GM19035 (cell line): ENCODE results near the gene AMY1A.
"Not testable (repeated sequence)": the region's sequence is repeated elsewhere in the genome, so short reads cannot be mapped to it uniquely, and the experiment has no call there.

Experiments
- ATAC-seq: cut with Tn5 transposase; IDR thresholded peaks from one replicate; pipeline ENCODE4 v1.9.1; 2021; ENCODE audit not compliant: unreplicated experiment

The AMY1A gene

DNA sequence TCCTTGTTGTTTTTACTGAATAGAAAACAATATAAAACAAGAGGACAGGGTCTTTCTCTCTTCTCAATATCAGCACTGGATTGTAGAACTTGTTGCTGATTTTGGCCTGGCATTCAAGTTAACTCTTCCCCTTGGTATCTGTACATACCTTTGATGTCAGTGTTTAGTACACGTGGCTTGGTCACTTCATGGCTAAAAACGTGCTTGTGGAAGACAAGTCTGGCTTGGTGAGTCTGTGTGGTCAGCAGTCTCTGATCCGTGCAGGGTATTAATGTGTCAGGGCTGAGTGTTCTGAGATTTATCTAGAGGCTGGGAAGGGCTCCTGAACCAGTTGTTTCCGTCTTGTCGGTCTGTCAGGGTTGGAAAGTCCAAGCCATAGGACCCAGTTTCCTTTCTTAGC, at the start of gene AMY1A:
Gene AMY1A (plus strand): TSS at position 301 of the 400 bp plus-strand sequence. CDS start 571 bp downstream, outside the sequence.
- ATAC-seq, result not testable (repeated sequence)

DNA sequence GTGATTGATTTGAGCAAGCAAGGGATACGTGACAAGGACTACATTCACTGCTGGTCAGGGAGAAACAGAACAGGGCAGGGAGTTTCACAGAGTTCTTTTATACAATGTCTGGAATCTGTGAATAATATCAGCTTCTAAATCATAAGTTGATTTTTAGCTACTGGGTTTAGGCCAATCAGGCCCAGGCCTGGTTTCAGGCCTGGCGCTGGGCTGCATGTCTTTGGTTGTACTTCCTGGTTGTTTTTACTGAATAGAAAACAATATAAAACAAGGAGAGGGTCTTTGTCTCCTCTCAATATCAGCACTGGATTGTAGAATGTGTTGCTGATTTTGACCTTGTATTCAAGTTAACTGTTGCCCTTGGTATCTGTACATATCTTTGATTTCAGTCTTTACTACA, 39.2 kb upstream of the AMY1A start:
- no peak for ATAC-seq

DNA sequence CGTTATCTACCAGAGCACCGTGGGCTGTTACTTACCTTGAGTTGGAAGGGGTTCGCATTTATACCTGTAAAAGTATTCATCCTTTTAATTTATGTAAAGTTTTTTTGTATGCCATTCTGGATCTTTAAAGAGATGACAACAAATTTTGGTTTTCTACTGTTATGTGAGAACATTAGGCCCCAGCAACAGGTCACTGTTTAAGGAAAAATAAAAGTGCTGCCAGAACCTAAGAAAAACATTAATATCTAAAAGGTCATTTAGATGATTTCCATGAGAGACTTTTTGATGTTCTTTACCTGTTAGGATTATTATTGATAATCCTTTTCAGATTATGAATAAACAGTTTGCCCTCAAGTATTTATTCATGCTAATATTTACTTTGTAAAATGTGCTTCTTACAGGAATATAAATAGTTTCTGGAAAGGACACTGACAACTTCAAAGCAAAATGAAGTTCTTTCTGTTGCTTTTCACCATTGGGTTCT, 38.5 kb upstream of the AMY1A start, which contains the start of gene AMY2A:
Gene AMY2A (plus strand): TSS at position 434 of the 484 bp plus-strand sequence. CDS start 14 bp downstream, at position 448.
- ATAC-seq, result not testable (repeated sequence)

DNA sequence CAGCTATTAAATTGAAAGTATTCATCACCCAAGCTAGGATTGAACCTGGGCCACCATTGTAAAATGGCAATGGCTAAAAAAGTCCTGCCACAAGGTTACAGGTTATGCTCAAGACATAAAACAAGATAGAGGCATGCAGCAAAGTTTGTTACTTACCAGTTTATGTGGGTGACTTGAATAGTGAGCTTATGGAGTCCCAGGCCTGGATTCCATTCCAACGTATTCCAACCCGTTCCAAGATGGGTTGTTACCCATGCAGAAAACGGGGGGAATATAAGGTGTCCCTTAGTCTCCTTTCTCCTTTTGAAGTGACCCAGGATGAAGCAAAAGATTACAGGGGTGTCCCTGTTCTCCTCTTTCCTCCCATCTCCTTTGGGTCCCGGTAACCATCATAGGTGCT, 28.1 kb upstream of the AMY1A start:
- not testable (repeated sequence) for ATAC-seq

DNA sequence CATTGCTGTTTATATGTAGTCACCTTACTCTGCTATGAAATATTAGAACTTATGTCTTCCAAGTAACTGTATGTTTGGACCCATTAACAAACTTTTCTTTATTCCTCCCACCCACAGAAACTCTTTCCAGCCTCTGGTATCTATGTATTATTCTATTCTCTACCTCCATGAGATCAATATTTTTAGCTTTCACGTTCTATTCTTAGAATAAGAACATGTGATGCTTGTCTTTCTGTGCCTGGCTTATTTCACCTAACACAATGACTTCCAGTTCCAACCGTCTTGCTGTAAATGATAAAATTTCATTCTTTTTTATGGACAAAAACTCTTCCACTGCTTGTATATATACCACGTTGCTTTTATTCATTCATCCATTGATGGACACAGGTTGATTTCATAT, 14.4 kb upstream of the AMY1A start:
- not testable (repeated sequence) for ATAC-seq

DNA sequence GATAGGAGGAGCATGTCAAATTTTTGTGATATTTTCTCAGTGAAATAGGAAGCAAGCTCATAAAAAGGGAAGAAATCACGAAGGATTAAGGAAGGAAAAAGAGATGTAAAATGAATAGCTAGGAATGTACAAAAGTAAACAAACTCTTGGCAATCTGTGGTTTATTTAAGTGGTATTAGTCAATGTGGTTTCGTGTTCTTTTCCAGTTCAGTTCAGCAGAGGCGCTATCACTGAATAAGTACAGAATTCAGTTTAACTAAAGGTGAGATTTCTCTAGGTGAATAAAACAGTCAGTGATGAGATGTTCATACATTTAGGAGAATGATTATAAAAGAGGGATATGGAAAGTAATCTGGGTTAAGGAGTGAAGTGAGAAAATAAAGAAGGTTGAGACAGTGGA, 11.7 kb upstream of the AMY1A start:
- not testable (repeated sequence) for ATAC-seq

DNA sequence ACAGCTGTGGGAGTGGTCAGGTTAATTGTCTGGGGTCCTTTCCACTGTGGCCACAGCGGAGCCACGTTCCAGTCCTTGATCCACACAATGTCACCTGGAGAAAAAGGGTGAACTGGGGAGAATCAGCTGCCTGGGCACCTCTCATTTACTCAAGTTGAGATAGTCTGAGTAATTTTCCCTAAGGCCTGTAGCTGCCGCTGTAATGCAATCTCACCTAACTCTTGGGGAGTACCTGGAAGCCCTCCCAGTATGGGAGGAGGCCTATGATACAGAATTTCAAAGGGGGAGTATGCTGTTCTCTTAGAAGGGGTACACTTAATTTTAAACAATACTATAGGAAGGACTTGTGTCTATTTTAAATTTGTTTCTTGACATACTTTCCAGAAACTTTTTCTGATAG, 5.3 kb upstream of the AMY1A start:
- not testable (repeated sequence) for ATAC-seq

DNA sequence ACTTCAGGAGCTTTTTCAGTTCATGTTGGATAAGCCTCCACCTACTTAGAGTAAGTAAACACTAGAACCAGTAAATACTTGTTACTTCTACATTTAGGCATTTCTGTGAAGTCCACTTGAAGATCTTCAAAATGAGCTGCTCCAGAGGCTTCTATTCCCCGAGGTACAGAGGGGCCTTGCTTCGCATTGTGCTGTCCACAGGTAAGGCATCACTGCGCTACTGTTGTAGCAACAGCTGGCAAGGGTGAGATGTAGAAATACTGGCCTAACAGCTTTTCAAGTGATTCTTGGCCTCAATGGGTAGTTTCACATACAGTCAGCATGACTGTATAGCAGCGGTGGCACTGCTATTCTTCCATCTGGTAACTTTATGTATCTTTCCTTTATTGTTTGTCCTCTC, 4.7 kb upstream of the AMY1A start:
- not testable (repeated sequence) for ATAC-seq

DNA sequence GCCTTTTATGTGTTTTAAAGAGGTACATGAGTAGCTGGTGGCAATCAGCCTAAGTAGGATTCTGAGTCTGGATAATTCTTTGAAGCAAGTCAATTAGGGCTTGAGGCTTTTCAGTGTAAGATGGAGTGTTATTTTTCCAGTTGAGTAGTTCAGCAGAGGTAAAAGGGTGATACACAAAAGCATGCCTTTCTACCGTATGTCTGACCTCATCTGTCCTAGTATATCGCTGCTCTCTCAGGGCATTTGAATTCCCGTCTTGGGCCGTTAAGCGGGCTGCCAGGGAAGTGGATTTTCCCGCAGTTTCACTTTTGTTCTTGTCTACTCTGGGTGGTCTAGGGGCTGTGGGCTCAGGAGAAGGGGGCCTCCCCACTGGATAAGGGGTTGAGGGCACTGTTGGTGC, 1.4 kb upstream of the AMY1A start:
- ATAC-seq, result not testable (repeated sequence)

DNA sequence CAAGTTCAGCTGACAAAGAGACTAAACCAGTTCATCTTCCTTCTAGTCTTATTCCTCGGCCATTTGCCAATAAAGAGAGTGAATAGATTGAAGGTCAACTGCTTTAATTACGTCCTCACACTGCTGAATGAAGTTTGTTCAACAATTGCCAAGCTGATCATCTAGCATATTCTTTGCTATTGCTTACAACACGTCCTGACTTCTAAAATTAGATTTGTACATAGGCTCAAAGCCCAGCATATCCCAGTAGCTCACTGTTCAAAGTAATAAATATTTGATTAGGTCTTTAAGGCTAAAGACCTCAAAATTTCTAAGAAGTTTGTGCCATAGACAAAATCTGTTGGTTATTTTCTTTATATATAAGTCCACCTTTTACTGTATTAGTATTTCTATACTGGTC, 20.8 kb downstream of the AMY1A start:
- ATAC-seq, result not testable (repeated sequence)

DNA sequence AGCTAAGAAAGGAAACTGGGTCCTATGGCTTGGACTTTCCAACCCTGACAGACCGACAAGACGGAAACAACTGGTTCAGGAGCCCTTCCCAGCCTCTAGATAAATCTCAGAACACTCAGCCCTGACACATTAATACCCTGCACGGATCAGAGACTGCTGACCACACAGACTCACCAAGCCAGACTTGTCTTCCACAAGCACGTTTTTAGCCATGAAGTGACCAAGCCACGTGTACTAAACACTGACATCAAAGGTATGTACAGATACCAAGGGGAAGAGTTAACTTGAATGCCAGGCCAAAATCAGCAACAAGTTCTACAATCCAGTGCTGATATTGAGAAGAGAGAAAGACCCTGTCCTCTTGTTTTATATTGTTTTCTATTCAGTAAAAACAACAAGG, 40.5 kb downstream of the AMY1A start, which contains the start of gene AMY1B:
Gene AMY1B (minus strand): TSS at position 101 of the 400 bp plus-strand sequence. CDS start 571 bp downstream, outside the sequence.
- not testable (repeated sequence) for ATAC-seq

DNA sequence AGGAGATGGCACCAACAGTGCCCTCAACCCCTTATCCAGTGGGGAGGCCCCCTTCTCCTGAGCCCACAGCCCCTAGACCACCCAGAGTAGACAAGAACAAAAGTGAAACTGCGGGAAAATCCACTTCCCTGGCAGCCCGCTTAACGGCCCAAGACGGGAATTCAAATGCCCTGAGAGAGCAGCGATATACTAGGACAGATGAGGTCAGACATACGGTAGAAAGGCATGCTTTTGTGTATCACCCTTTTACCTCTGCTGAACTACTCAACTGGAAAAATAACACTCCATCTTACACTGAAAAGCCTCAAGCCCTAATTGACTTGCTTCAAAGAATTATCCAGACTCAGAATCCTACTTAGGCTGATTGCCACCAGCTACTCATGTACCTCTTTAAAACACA, 41.9 kb downstream of the AMY1A start:
- not testable (repeated sequence) for ATAC-seq

DNA sequence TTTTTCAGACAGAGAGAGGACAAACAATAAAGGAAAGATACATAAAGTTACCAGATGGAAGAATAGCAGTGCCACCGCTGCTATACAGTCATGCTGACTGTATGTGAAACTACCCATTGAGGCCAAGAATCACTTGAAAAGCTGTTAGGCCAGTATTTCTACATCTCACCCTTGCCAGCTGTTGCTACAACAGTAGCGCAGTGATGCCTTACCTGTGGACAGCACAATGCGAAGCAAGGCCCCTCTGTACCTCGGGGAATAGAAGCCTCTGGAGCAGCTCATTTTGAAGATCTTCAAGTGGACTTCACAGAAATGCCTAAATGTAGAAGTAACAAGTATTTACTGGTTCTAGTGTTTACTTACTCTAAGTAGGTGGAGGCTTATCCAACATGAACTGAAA, 45.1 kb downstream of the AMY1A start:
- not testable (repeated sequence) for ATAC-seq

DNA sequence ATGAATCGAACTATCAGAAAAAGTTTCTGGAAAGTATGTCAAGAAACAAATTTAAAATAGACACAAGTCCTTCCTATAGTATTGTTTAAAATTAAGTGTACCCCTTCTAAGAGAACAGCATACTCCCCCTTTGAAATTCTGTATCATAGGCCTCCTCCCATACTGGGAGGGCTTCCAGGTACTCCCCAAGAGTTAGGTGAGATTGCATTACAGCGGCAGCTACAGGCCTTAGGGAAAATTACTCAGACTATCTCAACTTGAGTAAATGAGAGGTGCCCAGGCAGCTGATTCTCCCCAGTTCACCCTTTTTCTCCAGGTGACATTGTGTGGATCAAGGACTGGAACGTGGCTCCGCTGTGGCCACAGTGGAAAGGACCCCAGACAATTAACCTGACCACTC, 45.7 kb downstream of the AMY1A start:
- not testable (repeated sequence) for ATAC-seq

DNA sequence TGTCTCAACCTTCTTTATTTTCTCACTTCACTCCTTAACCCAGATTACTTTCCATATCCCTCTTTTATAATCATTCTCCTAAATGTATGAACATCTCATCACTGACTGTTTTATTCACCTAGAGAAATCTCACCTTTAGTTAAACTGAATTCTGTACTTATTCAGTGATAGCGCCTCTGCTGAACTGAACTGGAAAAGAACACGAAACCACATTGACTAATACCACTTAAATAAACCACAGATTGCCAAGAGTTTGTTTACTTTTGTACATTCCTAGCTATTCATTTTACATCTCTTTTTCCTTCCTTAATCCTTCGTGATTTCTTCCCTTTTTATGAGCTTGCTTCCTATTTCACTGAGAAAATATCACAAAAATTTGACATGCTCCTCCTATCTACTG, 52.1 kb downstream of the AMY1A start:
- ATAC-seq, result not testable (repeated sequence)

DNA sequence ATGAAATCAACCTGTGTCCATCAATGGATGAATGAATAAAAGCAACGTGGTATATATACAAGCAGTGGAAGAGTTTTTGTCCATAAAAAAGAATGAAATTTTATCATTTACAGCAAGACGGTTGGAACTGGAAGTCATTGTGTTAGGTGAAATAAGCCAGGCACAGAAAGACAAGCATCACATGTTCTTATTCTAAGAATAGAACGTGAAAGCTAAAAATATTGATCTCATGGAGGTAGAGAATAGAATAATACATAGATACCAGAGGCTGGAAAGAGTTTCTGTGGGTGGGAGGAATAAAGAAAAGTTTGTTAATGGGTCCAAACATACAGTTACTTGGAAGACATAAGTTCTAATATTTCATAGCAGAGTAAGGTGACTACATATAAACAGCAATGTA, 54.8 kb downstream of the AMY1A start:
- not testable (repeated sequence) for ATAC-seq
